ENCODE measurements around the gene ATP5F1E. TPM values are rescaled to one million over a fixed set of nuclear protein-coding genes. Genes with fewer than 3 reads are reported as not detected.

ATP5F1E gene
- total and polyA plus RNA-seq, 2 donors (not counting 3 experiments of a cell fraction or from before 2014, with no cell fraction given): 29.0 to 107 TPM

GRCh38 chr20:58986286-58986967 lies 45.7 kb downstream of the ATP5F1E start:
- CTCF ChIA-PET: no interaction called here
- no peak for DNase-seq (ENCODE audit: low read depth, low spot score)
- dilution Hi-C loops (cut with MboI; ENCODE audit: extremely low pct_ligation_motif_present, low sequenced_read_pairs) (no loop called here), intact Hi-C loops (cut with micrococcal nuclease) (loop anchor here (10.0 kb wide), 1 partner anchor 238 kb away; no protein-coding TSS in a partner anchor)
- TF ChIP-seq EZH2 (IDR thresholded peaks at IDR 0.05; ENCODE audit: borderline replicate concordance, low read depth, low read length, severe bottlenecking) (no peak), JUN (IDR thresholded peaks at IDR 0.05; ENCODE audit: borderline replicate concordance, insufficient read depth, insufficient read length, low read depth) (no peak), MYC (IDR thresholded peaks at IDR 0.05; ENCODE audit: low read depth, low read length) (no peak), POLR2A (IDR thresholded peaks at IDR 0.05; ENCODE audit: low read depth, low read length) (no peak), CTCF (IDR thresholded peaks at IDR 0.05; ENCODE audit: extremely low read depth in 1 of 2, insufficient read depth in 1 of 2, low read depth in 1 of 2, low read length in 2 of 2) (no peak)
- Histone ChIP-seq H3K9ac (replicated peaks; ENCODE audit: extremely low read depth, insufficient read depth, low read length) (no peak overlapping the region), H3K9me3 (replicated peaks; ENCODE audit: control insufficient read depth, insufficient read depth, low read length) (no peaks in the 10 kb centered on the region), H3K79me2 (ENCODE audit: control insufficient read depth, insufficient read depth, low read length) (peaks cover 46% of the 10 kb centered on the region), H3K27me3 (ENCODE audit: control insufficient read depth in 2 of 2, insufficient read depth in 2 of 2, low read length in 2 of 2) (no peaks in the 10 kb centered on the region), H3K9me1 (replicated peaks; ENCODE audit: control insufficient read depth, extremely low read depth, insufficient read depth, low read length) (no peaks in the 10 kb centered on the region), H2AFZ (ENCODE audit: low read depth, low read length) (no peak overlapping the region), H3K4me2 (ENCODE audit: insufficient read depth, low read length) (no peak overlapping the region), H3K4me3 (replicated peaks in 1 of 3; ENCODE audit: insufficient read depth in 1 of 3, low read depth in 1 of 3, low read length in 3 of 3) (no peak overlapping the region), H3K36me3 (ENCODE audit: control insufficient read depth in 2 of 2, extremely low read depth in 1 of 2, insufficient read depth in 2 of 2, low read length in 2 of 2) (peaks cover 19 to 36% of the 10 kb centered on the region in 2 experiments), H3K4me1 (ENCODE audit: control insufficient read depth, extremely low read depth, insufficient read depth, low read length) (peaks cover 3% of the 10 kb centered on the region), H3K27ac (ENCODE audit: insufficient read depth, low read depth, low read length) (no peak overlapping the region), H4K20me1 (replicated peaks; ENCODE audit: control insufficient read depth, extremely low read depth, insufficient read depth, low read length) (no peaks in the 10 kb centered on the region)
- POLR2A ChIA-PET: no interaction called here
- no peak for FAIRE-seq
- BruUV-seq (replicated peaks): no TSS peak

GRCh38 chr20:58985656-58986055 lies 46.5 kb downstream of the ATP5F1E start:
- Histone ChIP-seq H3K4me3 (replicated peaks in 1 of 3; ENCODE audit: insufficient read depth in 1 of 3, low read depth in 1 of 3, low read length in 3 of 3) (no peak overlapping the region), H3K27ac (ENCODE audit: insufficient read depth, low read depth, low read length) (no peak overlapping the region), H3K27me3 (ENCODE audit: control insufficient read depth in 2 of 2, insufficient read depth in 2 of 2, low read length in 2 of 2) (no peaks in the 10 kb centered on the region), H3K9me3 (replicated peaks; ENCODE audit: control insufficient read depth, insufficient read depth, low read length) (no peaks in the 10 kb centered on the region), H3K4me1 (ENCODE audit: control insufficient read depth, extremely low read depth, insufficient read depth, low read length) (peaks cover 3% of the 10 kb centered on the region), H2AFZ (ENCODE audit: low read depth, low read length) (no peak overlapping the region), H3K9ac (replicated peaks; ENCODE audit: extremely low read depth, insufficient read depth, low read length) (no peak overlapping the region), H4K20me1 (replicated peaks; ENCODE audit: control insufficient read depth, extremely low read depth, insufficient read depth, low read length) (no peaks in the 10 kb centered on the region), H3K4me2 (ENCODE audit: insufficient read depth, low read length) (no peak overlapping the region), H3K79me2 (ENCODE audit: control insufficient read depth, insufficient read depth, low read length) (peaks cover 46% of the 10 kb centered on the region), H3K9me1 (replicated peaks; ENCODE audit: control insufficient read depth, extremely low read depth, insufficient read depth, low read length) (no peaks in the 10 kb centered on the region), H3K36me3 (ENCODE audit: control insufficient read depth in 2 of 2, extremely low read depth in 1 of 2, insufficient read depth in 2 of 2, low read length in 2 of 2) (peaks cover 16 to 28% of the 10 kb centered on the region in 2 experiments)
- DNase-seq (ENCODE audit: low read depth, low spot score) (no peak), FAIRE-seq (no peak)
- intact Hi-C loops (cut with micrococcal nuclease): loop anchor here (10.0 kb wide), 1 partner anchor 239 kb away; no protein-coding TSS in a partner anchor
- CTCF ChIA-PET: no interaction called here
- dilution Hi-C loops (cut with MboI; ENCODE audit: extremely low pct_ligation_motif_present, low sequenced_read_pairs): no loop called here
- BruUV-seq (replicated peaks): no TSS peak
- no peak for TF ChIP-seq GATA2 (IDR thresholded peaks at IDR 0.05; ENCODE audit: insufficient read depth, insufficient read length, low read depth, low read length)
- TF ChIP-seq FOS (IDR thresholded peaks at IDR 0.05; ENCODE audit: borderline replicate concordance, insufficient read depth, low read length): no peak
- TF ChIP-seq MYC (IDR thresholded peaks at IDR 0.05; ENCODE audit: low read depth, low read length): no peak
- TF ChIP-seq CTCF (IDR thresholded peaks at IDR 0.05; ENCODE audit: extremely low read depth in 1 of 2, insufficient read depth in 1 of 2, low read depth in 1 of 2, low read length in 2 of 2): no peak
- TF ChIP-seq JUN (IDR thresholded peaks at IDR 0.05; ENCODE audit: borderline replicate concordance, insufficient read depth, insufficient read length, low read depth): no peak
- no peak for TF ChIP-seq EZH2 (IDR thresholded peaks at IDR 0.05; ENCODE audit: borderline replicate concordance, low read depth, low read length, severe bottlenecking)
- no peak for TF ChIP-seq MAX (IDR thresholded peaks at IDR 0.05; ENCODE audit: insufficient read depth, insufficient read length)
- no peak for TF ChIP-seq POLR2A (IDR thresholded peaks at IDR 0.05; ENCODE audit: low read depth, low read length)
- TF ChIP-seq POLR2AphosphoS5 (IDR thresholded peaks at IDR 0.05; ENCODE audit: insufficient read depth, low read depth, low read length): no peak
- POLR2A ChIA-PET: no interaction called here

Data from endothelial cell of umbilical vein (primary cell).